HepG2 (cell line): ENCODE results near the gene TRIO. TPM values are rescaled to one million over a fixed set of nuclear protein-coding genes. Genes with fewer than 3 reads are reported as not detected.

Experiments
- GLMP ChIP-seq: sonication (generic); formaldehyde crosslinking; IDR thresholded peaks from 2 replicates; pipeline ENCODE4 v1.9.0; 2021; ENCODE audit warnings: missing genetic modification reagents, mild to moderate bottlenecking, borderline replicate concordance
- KDM6A ChIP-seq: IDR thresholded peaks from 2 replicates; pipeline ENCODE4 v1.6.1; 2016; ENCODE audit warnings: low read depth
- NR1H2 ChIP-seq: sonication (generic); formaldehyde crosslinking; IDR thresholded peaks from 2 replicates; pipeline ENCODE4 v1.8.1; 2022; ENCODE audit warnings: low read depth, missing genetic modification reagents, borderline replicate concordance
- ONECUT2 ChIP-seq: sonication (generic); formaldehyde crosslinking; IDR thresholded peaks from 2 replicates; pipeline ENCODE4 v1.4.0; 2020; ENCODE audit warnings: missing genetic modification reagents
- RERE ChIP-seq: IDR thresholded peaks from 2 replicates; pipeline ENCODE4 v1.6.1; 2016; ENCODE audit warnings: low read depth, missing genetic modification reagents, missing compliant biosample characterization
- ZBTB49 ChIP-seq: sonication (generic); formaldehyde crosslinking; IDR thresholded peaks from 2 replicates; pipeline ENCODE4 v1.4.0; 2020; ENCODE audit warnings: missing genetic modification reagents, borderline replicate concordance
- ZFP36L2 ChIP-seq: sonication (generic); formaldehyde crosslinking; IDR thresholded peaks from 2 replicates; pipeline ENCODE4 v1.4.0; 2020; ENCODE audit warnings: missing genetic modification reagents
- ZNF142 ChIP-seq: sonication (generic); formaldehyde crosslinking; IDR thresholded peaks from 2 replicates; pipeline ENCODE4 v1.4.0; 2020; ENCODE audit warnings: missing genetic modification reagents
- ZNF557 ChIP-seq: sonication (generic); formaldehyde crosslinking; IDR thresholded peaks from 2 replicates; pipeline ENCODE4 v1.4.0; 2020; ENCODE audit warnings: missing genetic modification reagents
- ZNF770 ChIP-seq: sonication (generic); formaldehyde crosslinking; IDR thresholded peaks from 2 replicates; pipeline ENCODE4 v1.5.0; 2020; ENCODE audit warnings: mild to moderate bottlenecking, missing genetic modification reagents
- polyA plus RNA-seq, 8 experiments: library from polyadenylated mRNA; depleted of rRNA in 3 of 8; stranded (reverse) in 7 of 8; unstranded in 1 of 8; fragments of >200 nt; fragmentation: Illumina TruSeq in 4 of 8; extraction: Trizol in 4 of 8; gene quantifications; 2 replicates each; pipeline versions ENCODE4 v1.2.1 to v1.2.3, GENCODE V29; 2011 to 2016; ENCODE audit warnings: low read depth in 4 of 8, missing spikeins in 1 of 8, mixed read lengths in 1 of 8; ENCODE audit not compliant: insufficient read depth in 1 of 8
- total RNA-seq, 5 experiments: library from RNA; depleted of rRNA; stranded (reverse); fragments of >200 nt; fragmentation: Illumina TruSeq; extraction: Trizol; gene quantifications; 2 replicates each; pipeline ENCODE4 v1.2.3, GENCODE V29; 2016; ENCODE audit warnings: low read depth in 1 of 5

TRIO gene
- total and polyA plus RNA-seq, 2 of the 13 experiments (the other 11 are each of a cell fraction or from before 2014, with no cell fraction given) = 45.2 to 45.9 TPM

- TF ChIP-seq ZBTB49 (CRISPR knock-in tag) (no peak), ZNF557 (no peak), GLMP (CRISPR knock-in tag) (no peak), NR1H2 (CRISPR knock-in tag) (no peak), RERE (CRISPR knock-in tag) (no peak), ZNF142 (no peak), ZFP36L2 (CRISPR knock-in tag) (no peak), ONECUT2 (CRISPR knock-in tag) (no peak), KDM6A (CRISPR knock-in tag) (no peak; the same call in 1 of the 2 replicates), ZNF770 (CRISPR knock-in tag) (no peak)
Observed at GRCh38 chr5:14208071-14209021, 65.2 kb downstream of the TRIO start (continued).
